Measurements from ENCODE around the gene SYT9.

SYT9 gene

GRCh38 chr11:7341551-7341950 lies 89.8 kb downstream of the SYT9 start:
- no peak for TF ChIP-seq POLR2A (IDR thresholded peaks at IDR 0.05; ENCODE audit: low read depth, low read length)
- FAIRE-seq, result no peak
- no peak for DNase-seq (ENCODE audit: insufficient read length, low spot score)

GRCh38 chr11:7347611-7348431 lies 96.1 kb downstream of the SYT9 start:
- TF ChIP-seq POLR2A (IDR thresholded peaks at IDR 0.05; ENCODE audit: low read depth, low read length), result no peak
- no peak for FAIRE-seq
- no peak for DNase-seq (ENCODE audit: insufficient read length, low spot score)

- no peak for TF ChIP-seq POLR2A (IDR thresholded peaks at IDR 0.05; ENCODE audit: low read depth, low read length)
- DNase-seq (ENCODE audit: insufficient read length, low spot score) (no peak), FAIRE-seq (no peak)
Measured at GRCh38 chr11:7348432-7349304, 97.0 kb downstream of the SYT9 start.

GRCh38 chr11:7351228-7351627 lies 99.5 kb downstream of the SYT9 start:
- FAIRE-seq, result no peak
- DNase-seq (ENCODE audit: insufficient read length, low spot score), result no peak
- no peak for TF ChIP-seq POLR2A (IDR thresholded peaks at IDR 0.05; ENCODE audit: low read depth, low read length)

GRCh38 chr11:7353100-7353499 lies 101.4 kb downstream of the SYT9 start:
- peak; percentile 8 for DNase-seq (ENCODE audit: insufficient read length, low spot score)
- TF ChIP-seq POLR2A (IDR thresholded peaks at IDR 0.05; ENCODE audit: low read depth, low read length), result no peak
- FAIRE-seq, result no peak

- TF ChIP-seq POLR2A (IDR thresholded peaks at IDR 0.05; ENCODE audit: low read depth, low read length), result no peak
- no peak for FAIRE-seq
- DNase-seq (ENCODE audit: insufficient read length, low spot score), result no peak
Measured at GRCh38 chr11:7364660-7365059, 113.0 kb downstream of the SYT9 start.

- TF ChIP-seq POLR2A (IDR thresholded peaks at IDR 0.05; ENCODE audit: low read depth, low read length), result no peak
- no peak for DNase-seq (ENCODE audit: insufficient read length, low spot score)
- FAIRE-seq, result no peak
Measured at GRCh38 chr11:7367803-7368202, 116.1 kb downstream of the SYT9 start.

GRCh38 chr11:7376386-7376785 lies 124.7 kb downstream of the SYT9 start:
- FAIRE-seq (no peak), DNase-seq (ENCODE audit: insufficient read length, low spot score) (no peak)
- TF ChIP-seq POLR2A (IDR thresholded peaks at IDR 0.05; ENCODE audit: low read depth, low read length), result no peak

- DNase-seq (ENCODE audit: insufficient read length, low spot score), result no peak
- TF ChIP-seq POLR2A (IDR thresholded peaks at IDR 0.05; ENCODE audit: low read depth, low read length), result no peak
- no peak for FAIRE-seq
Measured at GRCh38 chr11:7381937-7382336, 130.2 kb downstream of the SYT9 start.

- TF ChIP-seq POLR2A (IDR thresholded peaks at IDR 0.05; ENCODE audit: low read depth, low read length), result no peak
- FAIRE-seq (no peak), DNase-seq (ENCODE audit: insufficient read length, low spot score) (no peak)
Measured at GRCh38 chr11:7383406-7383805, 131.7 kb downstream of the SYT9 start.

- TF ChIP-seq POLR2A (IDR thresholded peaks at IDR 0.05; ENCODE audit: low read depth, low read length), result no peak
- DNase-seq (ENCODE audit: insufficient read length, low spot score), result no peak
- FAIRE-seq, result no peak
Measured at GRCh38 chr11:7384691-7385090, 133.0 kb downstream of the SYT9 start.

GRCh38 chr11:7385532-7385931 lies 133.8 kb downstream of the SYT9 start:
- TF ChIP-seq POLR2A (IDR thresholded peaks at IDR 0.05; ENCODE audit: low read depth, low read length), result no peak
- FAIRE-seq, result no peak
- DNase-seq (ENCODE audit: insufficient read length, low spot score), result no peak

GRCh38 chr11:7413961-7414915 lies 162.5 kb downstream of the SYT9 start:
- FAIRE-seq (no peak), DNase-seq (ENCODE audit: insufficient read length, low spot score) (no peak)
- TF ChIP-seq POLR2A (IDR thresholded peaks at IDR 0.05; ENCODE audit: low read depth, low read length), result no peak

All from H54 (cell line).